ENCODE results near the gene NHP2.

DNA sequence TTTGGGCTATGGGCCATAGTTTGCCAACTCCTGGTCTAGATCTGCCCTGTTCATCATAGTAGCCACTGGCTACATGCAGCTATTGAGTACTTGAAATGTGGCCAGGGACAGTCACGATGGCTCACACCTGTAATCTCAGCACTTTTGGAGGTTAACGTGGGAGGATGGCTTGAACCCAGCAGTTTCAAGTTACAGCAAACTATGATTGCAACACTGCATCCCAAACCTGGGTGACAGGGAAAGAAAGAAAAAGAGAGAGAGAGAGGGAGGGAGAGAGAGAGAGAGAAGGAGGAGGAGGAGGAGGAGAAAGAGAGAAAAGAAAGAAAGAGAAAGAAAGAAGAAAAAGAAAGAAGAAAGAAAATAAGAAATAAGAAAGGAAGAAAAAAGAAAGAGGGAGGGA is 38.6 kb upstream of the NHP2 start:
- TF ChIP-seq, protein P1, sequence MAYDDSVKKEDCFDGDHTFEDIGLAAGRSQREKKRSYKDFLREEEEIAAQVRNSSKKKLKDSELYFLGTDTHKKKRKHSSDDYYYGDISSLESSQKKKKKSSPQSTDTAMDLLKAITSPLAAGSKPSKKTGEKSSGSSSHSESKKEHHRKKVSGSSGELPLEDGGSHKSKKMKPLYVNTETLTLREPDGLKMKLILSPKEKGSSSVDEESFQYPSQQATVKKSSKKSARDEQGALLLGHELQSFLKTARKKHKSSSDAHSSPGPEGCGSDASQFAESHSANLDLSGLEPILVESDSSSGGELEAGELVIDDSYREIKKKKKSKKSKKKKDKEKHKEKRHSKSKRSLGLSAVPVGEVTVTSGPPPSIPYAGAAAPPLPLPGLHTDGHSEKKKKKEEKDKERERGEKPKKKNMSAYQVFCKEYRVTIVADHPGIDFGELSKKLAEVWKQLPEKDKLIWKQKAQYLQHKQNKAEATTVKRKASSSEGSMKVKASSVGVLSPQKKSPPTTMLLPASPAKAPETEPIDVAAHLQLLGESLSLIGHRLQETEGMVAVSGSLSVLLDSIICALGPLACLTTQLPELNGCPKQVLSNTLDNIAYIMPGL (CRISPR knock-in tag; IDR thresholded peaks at IDR 0.05): no peak
- no peak for TF ChIP-seq ZNF121 (CRISPR knock-in tag; IDR thresholded peaks at IDR 0.05)
- TF ChIP-seq, protein P2, sequence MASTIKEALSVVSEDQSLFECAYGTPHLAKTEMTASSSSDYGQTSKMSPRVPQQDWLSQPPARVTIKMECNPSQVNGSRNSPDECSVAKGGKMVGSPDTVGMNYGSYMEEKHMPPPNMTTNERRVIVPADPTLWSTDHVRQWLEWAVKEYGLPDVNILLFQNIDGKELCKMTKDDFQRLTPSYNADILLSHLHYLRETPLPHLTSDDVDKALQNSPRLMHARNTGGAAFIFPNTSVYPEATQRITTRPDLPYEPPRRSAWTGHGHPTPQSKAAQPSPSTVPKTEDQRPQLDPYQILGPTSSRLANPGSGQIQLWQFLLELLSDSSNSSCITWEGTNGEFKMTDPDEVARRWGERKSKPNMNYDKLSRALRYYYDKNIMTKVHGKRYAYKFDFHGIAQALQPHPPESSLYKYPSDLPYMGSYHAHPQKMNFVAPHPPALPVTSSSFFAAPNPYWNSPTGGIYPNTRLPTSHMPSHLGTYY (CRISPR knock-in tag; IDR thresholded peaks at IDR 0.05): no peak
- TF ChIP-seq, protein P3, sequence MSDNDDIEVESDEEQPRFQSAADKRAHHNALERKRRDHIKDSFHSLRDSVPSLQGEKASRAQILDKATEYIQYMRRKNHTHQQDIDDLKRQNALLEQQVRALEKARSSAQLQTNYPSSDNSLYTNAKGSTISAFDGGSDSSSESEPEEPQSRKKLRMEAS (CRISPR knock-in tag; IDR thresholded peaks at IDR 0.05): no peak
